ENCODE results near the gene ART1.
"Not testable (repeated sequence)": the region's sequence is repeated elsewhere in the genome, so short reads cannot be mapped to it uniquely, and the experiment has no call there.

The ART1 gene

DNA sequence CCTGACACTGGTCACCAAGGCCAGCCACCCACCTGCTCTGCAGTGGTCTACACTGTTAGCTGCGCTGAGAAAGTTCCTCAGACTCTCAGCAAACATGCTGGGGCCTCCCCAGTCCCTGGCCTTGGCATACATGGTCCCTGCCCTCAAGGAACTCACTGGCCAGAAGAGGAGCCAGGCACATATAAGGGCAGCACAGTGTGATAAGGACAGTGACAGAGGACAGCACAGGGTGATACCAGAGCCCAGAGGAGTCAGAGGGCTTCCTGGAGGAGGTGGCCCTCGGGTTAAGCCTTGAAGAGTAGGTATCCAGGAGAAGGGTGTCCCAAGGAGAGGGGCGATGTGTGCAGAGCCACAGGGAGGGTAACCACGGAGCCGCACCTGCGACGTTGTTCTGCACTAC is 624 bp downstream of the ART1 start:
- no peak for DNase-seq (ENCODE audit: extremely low read depth, low read depth)
- TF ChIP-seq, protein P1, sequence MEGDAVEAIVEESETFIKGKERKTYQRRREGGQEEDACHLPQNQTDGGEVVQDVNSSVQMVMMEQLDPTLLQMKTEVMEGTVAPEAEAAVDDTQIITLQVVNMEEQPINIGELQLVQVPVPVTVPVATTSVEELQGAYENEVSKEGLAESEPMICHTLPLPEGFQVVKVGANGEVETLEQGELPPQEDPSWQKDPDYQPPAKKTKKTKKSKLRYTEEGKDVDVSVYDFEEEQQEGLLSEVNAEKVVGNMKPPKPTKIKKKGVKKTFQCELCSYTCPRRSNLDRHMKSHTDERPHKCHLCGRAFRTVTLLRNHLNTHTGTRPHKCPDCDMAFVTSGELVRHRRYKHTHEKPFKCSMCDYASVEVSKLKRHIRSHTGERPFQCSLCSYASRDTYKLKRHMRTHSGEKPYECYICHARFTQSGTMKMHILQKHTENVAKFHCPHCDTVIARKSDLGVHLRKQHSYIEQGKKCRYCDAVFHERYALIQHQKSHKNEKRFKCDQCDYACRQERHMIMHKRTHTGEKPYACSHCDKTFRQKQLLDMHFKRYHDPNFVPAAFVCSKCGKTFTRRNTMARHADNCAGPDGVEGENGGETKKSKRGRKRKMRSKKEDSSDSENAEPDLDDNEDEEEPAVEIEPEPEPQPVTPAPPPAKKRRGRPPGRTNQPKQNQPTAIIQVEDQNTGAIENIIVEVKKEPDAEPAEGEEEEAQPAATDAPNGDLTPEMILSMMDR (IDR thresholded peaks at IDR 0.05; ENCODE audit: low read depth, low read length) = no peak

DNA sequence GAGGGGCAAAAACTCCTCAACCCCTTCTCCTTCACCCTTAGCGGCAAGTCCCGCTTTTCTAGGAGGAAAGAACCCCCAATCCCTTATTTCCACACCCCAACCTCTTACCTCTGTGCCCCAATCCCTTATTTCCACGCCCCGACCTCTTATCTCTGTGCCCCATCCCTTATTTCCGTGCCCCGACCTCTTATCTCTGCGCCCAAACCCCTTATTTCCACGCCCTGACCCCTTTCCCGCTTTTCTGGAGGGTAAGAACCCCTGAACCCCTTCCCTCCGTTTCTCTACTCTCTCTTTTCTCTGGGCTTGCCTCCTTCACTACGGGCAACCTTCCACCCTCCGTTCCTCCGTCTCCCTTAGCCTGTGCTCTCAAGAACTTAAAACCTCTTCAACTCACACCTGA is 3.9 kb downstream of the ART1 start:
- not testable (repeated sequence) for DNase-seq (ENCODE audit: extremely low read depth, low read depth)

DNA sequence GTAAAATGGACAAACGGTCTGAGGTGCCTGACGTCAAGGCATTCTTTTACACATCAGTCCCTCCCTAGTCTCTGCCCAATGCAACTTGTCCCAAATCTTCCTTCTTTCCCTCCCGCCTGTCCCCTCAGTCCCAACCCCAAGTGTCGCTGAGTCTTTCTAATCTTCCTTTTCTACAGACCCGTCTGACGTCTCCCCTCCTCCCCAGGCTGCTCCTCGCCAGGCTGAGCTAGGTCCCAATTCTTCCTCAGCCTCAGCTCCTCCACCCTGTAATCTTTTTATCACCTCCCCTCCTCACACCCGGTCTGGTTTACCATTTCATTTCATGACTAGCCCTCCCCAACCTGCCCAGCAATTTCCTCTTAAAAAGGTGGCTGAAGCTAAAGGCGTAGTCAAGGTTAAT is 4.4 kb downstream of the ART1 start:
- not testable (repeated sequence) for DNase-seq (ENCODE audit: extremely low read depth, low read depth)

DNA sequence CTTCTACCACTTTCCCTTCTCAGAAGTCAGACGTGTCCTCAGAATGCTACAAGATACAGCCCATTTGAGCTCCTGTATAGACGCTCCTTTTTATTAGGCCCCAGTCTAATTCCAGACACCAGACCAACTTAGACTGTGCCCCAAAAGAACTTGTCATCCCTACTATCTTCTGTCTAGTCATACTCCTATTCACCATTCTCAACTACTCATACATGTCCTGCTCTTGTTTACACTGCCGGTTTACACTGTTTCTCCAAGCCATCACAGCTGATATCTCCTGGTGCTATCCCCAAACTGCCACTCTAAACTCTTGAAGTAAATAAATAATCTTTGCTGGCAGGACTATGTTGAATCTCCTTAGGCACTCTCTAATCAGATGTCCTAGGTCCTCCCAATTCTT is 7.6 kb downstream of the ART1 start:
- DNase-seq (ENCODE audit: extremely low read depth, low read depth) = not testable (repeated sequence)

DNA sequence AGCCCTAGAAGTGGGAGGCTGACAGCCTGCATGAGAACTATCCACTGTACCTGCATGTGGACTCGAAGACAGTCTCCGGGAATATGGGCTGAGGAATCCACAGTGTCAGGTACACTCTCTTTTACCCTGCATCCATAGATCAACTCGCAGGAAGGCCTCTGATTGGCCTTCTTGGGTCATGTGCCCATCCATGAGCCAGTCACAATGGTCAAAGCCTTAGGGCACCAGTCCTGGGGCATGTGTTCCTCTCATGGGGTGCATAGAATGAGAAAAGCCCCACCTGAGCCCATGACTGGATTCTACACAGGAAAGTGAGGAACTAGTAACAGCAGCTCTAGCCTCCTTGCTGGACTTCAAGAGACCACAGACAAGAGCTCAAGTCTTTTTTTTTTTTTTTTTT is 10.6 kb downstream of the ART1 start:
- no peak for DNase-seq (ENCODE audit: extremely low read depth, low read depth)

DNA sequence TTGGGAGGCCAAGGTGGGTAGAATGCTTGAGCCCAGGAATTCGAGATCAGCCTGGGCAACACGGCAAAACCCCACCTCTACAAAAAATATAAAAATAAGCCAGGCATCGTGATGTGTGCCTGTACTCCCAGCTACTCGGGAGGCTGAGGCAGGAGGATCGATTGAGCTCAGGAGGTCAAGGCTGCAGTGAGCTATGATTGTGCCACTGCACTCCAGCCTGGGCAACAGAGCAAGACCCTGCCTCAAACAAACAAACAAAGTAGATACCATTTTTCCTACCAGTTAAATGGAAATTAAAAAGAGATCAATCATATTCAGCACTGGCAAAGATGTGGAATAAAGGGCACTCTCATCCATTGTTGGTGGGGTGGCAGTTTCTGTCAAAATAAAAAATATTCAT is 12.4 kb downstream of the ART1 start:
- not testable (repeated sequence) for DNase-seq (ENCODE audit: extremely low read depth, low read depth)

More for the DNA sequence above, 10.6 kb downstream of the ART1 start:
- TF ChIP-seq, protein P1 (IDR thresholded peaks at IDR 0.05; ENCODE audit: low read depth, low read length) = no peak

DNA sequence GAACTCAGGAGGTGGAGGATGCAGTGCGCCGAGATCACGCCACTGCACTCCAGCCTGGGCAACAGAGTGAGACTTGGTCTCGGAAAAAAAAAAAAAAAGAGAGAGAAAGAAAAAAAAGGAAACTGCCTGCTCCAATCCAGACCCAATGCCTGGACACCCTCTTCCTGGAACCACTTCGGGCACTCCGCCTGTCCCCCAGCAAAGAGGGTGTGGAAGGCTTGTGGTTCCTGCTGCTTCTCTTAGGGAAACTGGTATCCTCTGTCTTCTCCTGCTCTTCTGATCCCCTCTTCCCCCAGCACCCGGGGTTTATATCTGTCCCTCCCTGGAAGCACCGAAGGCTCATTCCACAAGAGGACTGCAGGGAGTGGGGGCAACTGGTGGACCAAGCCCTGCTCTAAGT is 13.3 kb downstream of the ART1 start:
- TF ChIP-seq, protein P1 (IDR thresholded peaks at IDR 0.05; ENCODE audit: low read depth, low read length) = no peak

DNA sequence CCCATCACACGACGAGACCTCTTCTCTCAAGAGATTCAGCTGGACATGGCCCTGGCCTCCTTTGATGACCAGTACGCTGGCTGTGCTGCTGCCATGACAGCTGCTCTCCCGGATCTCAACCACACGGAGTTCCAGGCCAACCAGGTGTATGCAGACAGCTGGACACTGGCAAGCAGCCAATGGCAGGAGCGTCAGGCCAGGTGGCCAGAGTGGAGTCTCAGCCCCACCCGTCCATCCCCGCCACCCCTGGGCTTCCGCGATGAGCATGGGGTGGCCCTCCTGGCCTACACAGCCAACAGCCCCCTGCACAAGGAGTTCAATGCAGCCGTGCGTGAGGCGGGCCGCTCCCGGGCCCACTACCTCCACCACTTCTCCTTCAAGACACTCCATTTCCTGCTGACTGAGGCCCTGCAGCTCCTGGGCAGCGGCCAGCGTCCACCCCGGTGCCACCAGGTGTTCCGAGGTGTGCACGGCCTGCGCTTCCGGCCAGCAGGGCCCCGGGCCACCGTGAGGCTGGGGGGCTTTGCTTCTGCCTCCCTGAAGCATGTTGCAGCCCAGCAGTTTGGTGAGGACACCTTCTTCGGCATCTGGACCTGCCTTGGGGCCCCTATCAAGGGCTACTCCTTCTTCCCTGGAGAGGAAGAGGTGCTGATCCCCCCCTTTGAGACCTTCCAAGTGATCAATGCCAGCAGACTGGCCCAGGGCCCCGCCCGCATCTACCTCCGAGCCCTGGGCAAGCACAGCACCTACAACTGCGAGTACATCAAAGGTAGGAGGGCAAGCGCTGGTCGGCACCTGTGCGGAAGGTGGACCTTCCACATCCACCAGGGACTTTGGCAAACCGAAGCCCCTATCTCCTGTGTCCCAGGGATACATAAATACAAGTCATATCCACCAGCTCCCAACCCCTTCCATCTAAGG is 14.9 kb downstream of the ART1 start:
- TF ChIP-seq, protein P1 (IDR thresholded peaks at IDR 0.05; ENCODE audit: low read depth, low read length) = no peak
- DNase-seq (ENCODE audit: extremely low read depth, low read depth) = no peak

More for the DNA sequence above, 13.3 kb downstream of the ART1 start:
- DNase-seq (ENCODE audit: extremely low read depth, low read depth) = no peak

DNA sequence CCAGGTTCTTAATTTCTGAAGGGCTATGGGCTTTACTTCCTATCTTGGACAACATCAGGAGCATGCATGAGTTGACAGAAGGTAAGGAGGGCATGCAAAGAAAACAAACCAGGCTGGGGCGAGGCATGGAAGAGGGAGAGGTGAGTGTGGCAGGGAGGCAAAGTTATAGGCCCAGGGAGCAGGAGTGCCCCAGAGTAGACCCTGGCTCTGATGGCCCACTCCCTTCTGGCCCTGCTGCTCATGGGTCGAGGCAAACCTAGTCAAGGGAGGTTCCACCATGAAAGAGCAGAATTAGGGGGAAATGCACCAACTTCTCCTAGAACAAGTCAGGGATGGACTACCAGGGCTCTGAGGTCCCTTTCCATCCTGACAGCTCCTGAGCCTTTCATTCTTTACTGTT is 16.0 kb downstream of the ART1 start:
- no peak for DNase-seq (ENCODE audit: extremely low read depth, low read depth)
- TF ChIP-seq, protein P1 (IDR thresholded peaks at IDR 0.05; ENCODE audit: low read depth, low read length) = no peak

All from AG09319 (cell line).